LNCAP (cell line): ENCODE data around the gene FGF6.

Experiments used
- CTCF ChIP-seq: fragments of 450-650 bp; IDR thresholded peaks from 2 replicates; pipeline ENCODE4 v1.5.1; 2017; ENCODE audit warnings: mild to moderate bottlenecking

FGF6 gene

GRCh38 chr12:4392223-4392742 lies 53.3 kb downstream of the FGF6 start:
- TF ChIP-seq CTCF = no peak

- no peak for TF ChIP-seq CTCF
Measured at GRCh38 chr12:4388662-4389061, 57.0 kb downstream of the FGF6 start.

- TF ChIP-seq CTCF = no peak
Measured at GRCh38 chr12:4388032-4388431, 57.6 kb downstream of the FGF6 start.

GRCh38 chr12:4387607-4388006 lies 58.0 kb downstream of the FGF6 start:
- no peak for TF ChIP-seq CTCF

- TF ChIP-seq CTCF = no peak
Measured at GRCh38 chr12:4386801-4387200, 58.8 kb downstream of the FGF6 start.
